H7 (cell line): ENCODE measurements around the gene PTPRG. TPM values are rescaled to one million over a fixed set of nuclear protein-coding genes. Genes with fewer than 3 reads are reported as not detected.

ENCODE experiments used
- DNase-seq: peaks from one replicate; pipeline ENCODE4 v3.0.0; 2012
- H3K27me3 ChIP-seq: 2 replicates; pipeline ENCODE4 v1.6.0; 2011; ENCODE audit warnings: mild to moderate bottlenecking, low read length; ENCODE audit not compliant: control insufficient read depth, insufficient read depth
- H3K36me3 ChIP-seq: replicated peaks from 2 replicates; pipeline ENCODE4 v1.5.1; 2011; ENCODE audit warnings: low read length; ENCODE audit not compliant: control insufficient read depth, insufficient read depth
- H3K4me3 ChIP-seq: 2 replicates; pipeline ENCODE4 v1.5.1; 2011; ENCODE audit warnings: low read depth, mild to moderate bottlenecking, control low read depth, low read length, moderate library complexity; ENCODE audit not compliant: insufficient read depth
- total RNA-seq: library from RNA; depleted of rRNA; stranded (reverse); fragments of >200 nt; shearing (Covaris generic); gene quantifications from 2 replicates; pipeline ENCODE4 v1.2.3, GENCODE V29; 2014

Gene PTPRG
- total RNA-seq, 1 experiment from 2014 or later = 54.4 TPM

DNA sequence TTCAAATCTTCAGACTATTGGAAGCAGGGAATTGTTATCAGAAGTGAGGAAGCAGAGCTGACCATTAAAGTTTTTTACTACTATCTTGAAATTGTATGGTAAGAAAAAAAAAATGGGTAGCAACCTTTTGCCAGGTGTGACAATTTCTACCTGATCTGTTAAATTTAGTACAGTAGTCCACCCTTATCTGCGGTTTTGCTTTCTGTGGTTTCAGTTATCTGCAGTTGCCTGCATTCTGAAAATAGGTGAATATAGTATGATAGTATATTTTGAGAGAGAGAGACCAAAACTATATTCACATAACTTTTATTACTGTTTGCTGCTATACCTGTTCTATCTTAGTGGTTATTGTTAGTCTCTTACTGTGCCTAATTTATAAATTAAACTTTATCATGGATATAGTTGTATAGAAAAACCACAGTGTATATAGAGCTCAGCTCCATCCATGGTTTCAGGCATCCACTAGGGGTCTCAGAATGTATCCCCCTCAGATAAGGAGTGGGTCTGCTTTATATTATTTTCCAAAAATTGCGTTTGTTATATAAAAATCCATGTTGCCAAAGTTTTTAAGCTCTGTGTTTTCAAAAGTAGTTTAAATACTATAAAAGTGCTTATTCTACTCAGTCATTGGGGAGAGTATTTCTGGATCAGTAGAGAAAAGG is 69.9 kb downstream of the PTPRG start:
- Histone ChIP-seq H3K36me3 (no peaks in the 10 kb centered on the region), H3K27me3 (no peaks in the 10 kb centered on the region), H3K4me3 (no peak overlapping the region)
- DNase-seq = no peak

DNA sequence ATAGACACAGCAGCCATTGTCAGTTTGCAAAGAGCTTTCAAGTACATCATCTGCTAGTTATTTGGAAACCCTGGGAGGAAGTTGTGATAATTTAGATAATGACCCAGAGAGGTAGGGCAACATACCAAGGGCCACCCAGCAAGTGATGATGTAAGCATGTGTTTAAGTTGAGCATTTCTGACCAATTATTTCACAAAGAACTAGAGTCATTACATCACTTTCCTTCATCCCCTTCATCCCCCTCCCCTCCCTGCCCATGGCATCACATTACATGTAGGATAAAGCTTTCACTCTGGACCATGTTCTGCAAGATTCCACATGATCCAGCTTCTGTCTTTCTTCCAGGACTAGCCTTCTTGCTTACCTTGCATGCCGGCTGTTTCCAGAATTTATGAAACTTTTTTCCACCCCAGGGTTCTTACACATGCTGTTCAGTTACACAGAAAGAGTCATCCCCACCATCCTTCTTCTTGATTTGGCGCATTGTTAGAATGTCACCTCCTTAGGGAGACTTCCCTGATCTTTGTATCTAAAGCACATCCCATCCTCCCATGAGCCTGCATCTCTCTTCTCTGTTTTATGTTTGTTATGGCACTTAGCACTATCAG is 71.3 kb downstream of the PTPRG start:
- H3K36me3 ChIP-seq = no peaks in the 10 kb centered on the region
- H3K4me3 ChIP-seq = no peak overlapping the region
- DNase-seq = no peak
- H3K27me3 ChIP-seq = no peaks in the 10 kb centered on the region

- DNase-seq = no peak
- H3K4me3 ChIP-seq = no peak overlapping the region
- H3K27me3 ChIP-seq = no peaks in the 10 kb centered on the region
- H3K36me3 ChIP-seq = no peaks in the 10 kb centered on the region
Observed at GRCh38 chr3:61634678-61635077, 73.3 kb downstream of the PTPRG start.

DNA sequence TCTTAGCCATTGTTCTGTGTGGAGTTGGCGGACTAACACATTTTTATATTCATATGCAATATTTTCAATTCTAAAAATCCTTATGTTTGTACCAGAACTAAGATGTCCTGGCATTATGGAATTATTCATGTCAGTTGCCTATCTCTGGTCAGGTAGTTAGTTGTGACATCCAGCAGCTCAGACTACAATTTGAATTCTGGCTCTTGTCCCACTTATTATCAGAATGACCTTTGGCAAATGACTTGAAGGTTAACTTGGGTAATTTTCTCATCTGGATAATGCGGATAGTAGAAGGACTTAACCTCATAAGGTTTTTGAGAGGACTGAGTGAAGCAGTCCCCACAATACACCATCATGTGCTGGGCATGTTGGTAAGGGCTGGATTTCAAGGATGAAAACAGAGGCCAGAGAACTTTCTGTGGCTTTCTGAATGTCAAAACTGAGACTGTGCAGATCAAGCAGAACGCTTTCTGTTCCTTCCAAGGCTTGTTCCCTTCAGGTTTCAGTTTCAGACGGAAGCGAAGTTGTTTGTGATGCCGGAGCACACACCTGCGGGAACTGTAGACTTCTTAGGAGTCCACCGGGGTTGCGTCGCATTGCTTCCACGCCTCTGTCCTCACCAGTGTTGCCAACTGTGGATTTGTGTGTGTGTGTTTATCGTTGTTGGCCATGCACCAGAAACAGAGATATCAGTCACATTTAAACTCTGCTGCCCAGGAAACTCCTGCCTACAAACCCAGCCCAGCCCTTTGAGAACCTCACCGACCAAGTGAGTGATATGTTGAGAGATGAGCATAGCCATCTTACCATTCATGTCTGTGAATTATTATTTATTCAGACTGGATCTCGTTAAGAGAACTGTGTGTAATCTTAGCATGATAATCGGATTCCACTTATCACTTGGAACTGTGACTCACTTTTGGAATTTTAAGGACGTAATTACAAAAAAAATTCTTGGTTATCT is 76.0 kb downstream of the PTPRG start:
- no peaks in the 10 kb centered on the region for H3K36me3 ChIP-seq
- DNase-seq = no peak
- no peak overlapping the region for H3K4me3 ChIP-seq
- no peaks in the 10 kb centered on the region for H3K27me3 ChIP-seq

- no peak for DNase-seq
- Histone ChIP-seq H3K4me3 (no peak overlapping the region), H3K36me3 (no peaks in the 10 kb centered on the region), H3K27me3 (no peaks in the 10 kb centered on the region)
Observed at GRCh38 chr3:61638741-61639140, 77.4 kb downstream of the PTPRG start.

GRCh38 chr3:61639991-61640390 is 78.6 kb downstream of the PTPRG start:
- Histone ChIP-seq H3K27me3 (no peaks in the 10 kb centered on the region), H3K36me3 (no peaks in the 10 kb centered on the region), H3K4me3 (no peak overlapping the region)
- DNase-seq = no peak

- Histone ChIP-seq H3K4me3 (no peak overlapping the region), H3K36me3 (no peaks in the 10 kb centered on the region; the same call in 1 of the 2 replicates), H3K27me3 (no peaks in the 10 kb centered on the region)
- no peak for DNase-seq
Observed at GRCh38 chr3:61645148-61645547, 83.8 kb downstream of the PTPRG start.

DNA sequence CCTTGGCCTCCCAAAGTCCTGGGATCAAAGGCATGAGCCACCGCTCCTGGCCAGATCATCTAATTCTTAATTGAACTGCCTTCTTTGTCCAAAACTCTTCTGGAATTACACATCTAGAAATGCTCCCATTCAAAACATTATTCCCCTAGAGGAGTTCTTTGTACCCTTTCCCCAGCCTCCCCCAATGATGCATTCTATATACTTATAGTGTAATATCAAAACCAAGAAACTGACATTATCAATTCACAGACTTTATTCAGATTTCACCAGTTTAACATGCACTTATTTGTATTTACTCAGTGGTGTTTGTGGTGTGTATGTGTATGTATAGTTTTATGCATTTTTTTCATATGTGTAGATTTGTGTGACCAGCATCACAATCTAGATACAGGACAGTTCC is 85.0 kb downstream of the PTPRG start:
- Histone ChIP-seq H3K4me3 (no peak overlapping the region), H3K36me3 (no peaks in the 10 kb centered on the region; the same call in 1 of the 2 replicates), H3K27me3 (no peaks in the 10 kb centered on the region)
- DNase-seq = no peak

- no peak for DNase-seq
- H3K4me3 ChIP-seq = no peak overlapping the region
- H3K36me3 ChIP-seq = no peaks in the 10 kb centered on the region; the same call in 1 of the 2 replicates
- H3K27me3 ChIP-seq = no peaks in the 10 kb centered on the region
Observed at GRCh38 chr3:61646851-61647525, 85.6 kb downstream of the PTPRG start.

DNA sequence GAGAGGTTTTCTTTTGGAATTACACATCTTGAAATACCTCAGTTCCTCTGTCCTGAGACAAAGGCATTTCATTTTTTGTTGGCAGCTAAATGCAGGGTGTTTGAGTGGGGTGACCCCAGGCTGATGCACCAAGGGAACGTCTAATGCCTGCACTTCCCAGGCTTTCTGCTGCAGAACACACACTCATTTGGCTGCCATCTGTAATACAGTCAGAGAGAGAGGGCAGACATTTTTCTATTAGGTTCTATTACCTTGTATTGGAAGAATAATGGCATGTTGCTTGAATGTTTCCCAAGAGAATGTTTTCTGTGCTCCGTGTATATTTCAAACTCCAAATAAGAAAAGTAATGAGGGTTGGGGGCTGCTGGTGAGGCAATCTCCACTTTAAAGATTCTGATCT is 87.1 kb downstream of the PTPRG start:
- no peak overlapping the region for H3K4me3 ChIP-seq
- no peak for DNase-seq
- no peaks in the 10 kb centered on the region; the same call in 1 of the 2 replicates for H3K36me3 ChIP-seq

DNA sequence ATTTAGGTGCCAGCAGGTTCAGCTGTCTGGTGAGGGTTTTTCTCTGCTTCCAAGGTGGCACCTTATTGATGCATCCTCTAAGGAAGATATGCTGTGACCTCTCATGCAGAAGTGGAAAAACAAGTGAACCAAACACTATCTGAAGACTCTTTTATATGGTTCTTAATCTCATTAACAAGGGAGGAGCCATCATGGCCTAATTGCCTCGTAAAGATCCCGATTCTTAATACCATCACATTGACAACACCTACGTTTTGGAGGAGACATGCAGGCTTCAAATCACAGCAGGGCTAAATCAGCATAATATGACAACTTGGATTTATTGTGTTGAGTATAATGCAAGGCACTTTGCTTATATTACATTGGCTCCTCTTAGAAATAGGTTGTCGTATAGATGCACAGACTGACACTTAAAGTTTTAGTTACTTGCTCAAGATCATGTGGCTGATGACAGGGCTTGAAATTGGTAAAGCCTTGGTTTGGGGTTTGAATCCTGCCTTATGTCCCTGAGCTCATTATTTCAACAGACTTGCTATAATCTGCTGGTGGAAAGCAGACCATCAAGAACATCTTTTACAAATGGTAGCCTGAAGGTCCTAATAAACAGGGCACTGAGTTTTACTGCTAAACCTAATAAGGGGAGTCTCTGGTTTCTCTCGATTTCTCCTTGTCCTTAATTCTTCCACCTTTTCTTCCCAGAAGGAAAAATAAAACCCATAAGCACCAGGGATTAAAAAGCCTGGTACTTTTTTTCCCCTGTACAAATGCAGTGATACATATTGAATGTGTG is 88.2 kb downstream of the PTPRG start:
- Histone ChIP-seq H3K4me3 (no peak overlapping the region), H3K36me3 (no peaks in the 10 kb centered on the region; the same call in 1 of the 2 replicates), H3K27me3 (no peaks in the 10 kb centered on the region)
- DNase-seq = no peak

More for the DNA sequence above, 87.1 kb downstream of the PTPRG start:
- no peaks in the 10 kb centered on the region for H3K27me3 ChIP-seq

- Histone ChIP-seq H3K27me3 (no peaks in the 10 kb centered on the region), H3K4me3 (no peak overlapping the region), H3K36me3 (no peaks in the 10 kb centered on the region; the same call in 1 of the 2 replicates)
- no peak for DNase-seq
Observed at GRCh38 chr3:61650276-61650675, 88.9 kb downstream of the PTPRG start.

GRCh38 chr3:61650719-61651410 is 89.5 kb downstream of the PTPRG start:
- H3K27me3 ChIP-seq = no peaks in the 10 kb centered on the region
- H3K4me3 ChIP-seq = no peak overlapping the region
- no peaks in the 10 kb centered on the region; the same call in 1 of the 2 replicates for H3K36me3 ChIP-seq
- no peak for DNase-seq
